GM12874 (cell line): ENCODE results near the gene CPSF6.
A peak's percentile ranks its signal among the peaks of the same experiment; 100 is the strongest.

Experiments
- TF ChIP-seq, protein P1 (sequence below): IDR thresholded peaks from 2 replicates; pipeline ENCODE4 v1.5.1; 2011; ENCODE audit warnings: low read depth, mild to moderate bottlenecking, control low read depth, low read length, moderate library complexity; ENCODE audit not compliant: insufficient read depth

Gene CPSF6

GRCh38 chr12:69247268-69248018, 8.1 kb downstream of the CPSF6 start:
- TF ChIP-seq, protein P1, sequence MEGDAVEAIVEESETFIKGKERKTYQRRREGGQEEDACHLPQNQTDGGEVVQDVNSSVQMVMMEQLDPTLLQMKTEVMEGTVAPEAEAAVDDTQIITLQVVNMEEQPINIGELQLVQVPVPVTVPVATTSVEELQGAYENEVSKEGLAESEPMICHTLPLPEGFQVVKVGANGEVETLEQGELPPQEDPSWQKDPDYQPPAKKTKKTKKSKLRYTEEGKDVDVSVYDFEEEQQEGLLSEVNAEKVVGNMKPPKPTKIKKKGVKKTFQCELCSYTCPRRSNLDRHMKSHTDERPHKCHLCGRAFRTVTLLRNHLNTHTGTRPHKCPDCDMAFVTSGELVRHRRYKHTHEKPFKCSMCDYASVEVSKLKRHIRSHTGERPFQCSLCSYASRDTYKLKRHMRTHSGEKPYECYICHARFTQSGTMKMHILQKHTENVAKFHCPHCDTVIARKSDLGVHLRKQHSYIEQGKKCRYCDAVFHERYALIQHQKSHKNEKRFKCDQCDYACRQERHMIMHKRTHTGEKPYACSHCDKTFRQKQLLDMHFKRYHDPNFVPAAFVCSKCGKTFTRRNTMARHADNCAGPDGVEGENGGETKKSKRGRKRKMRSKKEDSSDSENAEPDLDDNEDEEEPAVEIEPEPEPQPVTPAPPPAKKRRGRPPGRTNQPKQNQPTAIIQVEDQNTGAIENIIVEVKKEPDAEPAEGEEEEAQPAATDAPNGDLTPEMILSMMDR: no peak

GRCh38 chr12:69252033-69252432, 12.7 kb downstream of the CPSF6 start:
- TF ChIP-seq, protein P1: no peak

GRCh38 chr12:69254046-69254445, 14.7 kb downstream of the CPSF6 start:
- TF ChIP-seq, protein P1: peak; percentile 55; the same call in 1 of the 2 replicates

DNA sequence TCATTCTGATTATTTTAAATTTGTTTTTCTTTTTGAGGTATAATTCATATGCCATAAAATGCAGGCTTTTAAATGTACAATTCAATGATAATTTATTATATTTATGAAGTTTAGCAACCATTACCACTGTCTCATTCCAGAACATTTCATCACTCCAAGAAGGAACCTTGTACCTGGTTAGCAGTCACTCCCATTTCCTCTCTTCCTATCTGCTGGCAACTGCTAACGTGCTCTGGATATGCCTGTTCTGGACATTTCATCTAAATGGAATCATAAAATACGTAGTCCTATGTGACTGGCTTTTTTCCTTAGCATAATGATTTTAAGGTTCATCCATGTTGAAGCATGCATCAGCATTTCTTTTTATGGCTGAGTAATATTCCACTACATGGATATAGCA, 15.5 kb downstream of the CPSF6 start:
- TF ChIP-seq, protein P1: no peak

- TF ChIP-seq, protein P1: no peak
These were observed 19.3 kb downstream of the CPSF6 start for GRCh38 chr12:69258655-69259054.

DNA sequence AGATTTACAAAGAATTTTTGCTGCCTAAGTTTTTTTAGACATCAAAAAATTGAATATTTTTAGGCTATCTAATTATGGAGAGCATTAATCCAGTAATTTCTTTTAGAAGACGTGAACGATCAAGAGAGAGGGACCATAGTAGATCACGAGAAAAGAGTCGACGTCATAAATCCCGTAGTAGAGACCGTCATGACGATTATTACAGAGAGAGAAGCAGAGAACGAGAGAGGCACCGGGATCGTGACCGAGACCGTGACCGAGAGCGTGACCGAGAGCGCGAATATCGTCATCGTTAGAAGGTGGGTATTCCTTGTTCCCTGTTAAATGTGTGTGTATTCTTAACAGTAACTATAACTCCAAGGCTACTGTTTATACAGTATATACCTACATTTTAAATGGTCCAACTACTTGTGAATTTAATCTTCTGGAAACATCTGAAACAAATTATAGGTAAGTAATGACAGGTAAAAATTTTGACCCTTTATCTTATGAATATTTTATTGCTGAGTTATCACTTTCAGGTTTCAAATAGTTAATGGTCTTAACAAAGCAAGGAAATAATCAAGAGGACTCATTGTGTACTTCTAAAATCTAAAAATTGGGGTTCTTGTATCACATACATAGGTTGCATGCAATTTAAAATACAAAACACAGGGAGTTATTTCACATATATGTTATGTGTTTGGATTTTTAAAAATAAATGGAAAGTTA, 23.1 kb downstream of the CPSF6 start:
- TF ChIP-seq, protein P1: no peak

DNA sequence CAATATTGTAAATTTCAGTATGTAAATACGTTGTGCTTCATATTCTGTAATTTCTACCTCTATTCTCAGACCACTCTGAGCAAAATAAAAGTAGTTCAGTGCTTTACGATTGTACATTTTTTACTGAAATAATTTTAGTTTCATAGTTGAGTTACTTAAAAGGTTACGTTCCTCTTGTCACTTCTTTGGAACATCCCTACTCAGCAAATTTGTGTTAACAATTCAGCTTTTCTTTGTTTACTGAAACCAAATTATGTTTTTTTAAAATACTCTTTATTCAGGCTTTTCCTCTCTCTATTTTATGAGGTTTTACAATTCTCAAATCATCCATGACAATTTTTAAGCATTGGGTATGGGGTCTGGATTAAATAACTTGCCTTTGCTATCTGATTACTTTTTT, 25.8 kb downstream of the CPSF6 start:
- TF ChIP-seq, protein P1: no peak
